ENCODE data around the gene CRABP2. TPM values are rescaled to one million over a fixed set of nuclear protein-coding genes. Genes with fewer than 3 reads are reported as not detected.

The CRABP2 gene
- polyA plus RNA-seq, 2 of the 4 experiments (the other 2 are of a cell fraction), result 1.7 to 15.6 TPM

DNA sequence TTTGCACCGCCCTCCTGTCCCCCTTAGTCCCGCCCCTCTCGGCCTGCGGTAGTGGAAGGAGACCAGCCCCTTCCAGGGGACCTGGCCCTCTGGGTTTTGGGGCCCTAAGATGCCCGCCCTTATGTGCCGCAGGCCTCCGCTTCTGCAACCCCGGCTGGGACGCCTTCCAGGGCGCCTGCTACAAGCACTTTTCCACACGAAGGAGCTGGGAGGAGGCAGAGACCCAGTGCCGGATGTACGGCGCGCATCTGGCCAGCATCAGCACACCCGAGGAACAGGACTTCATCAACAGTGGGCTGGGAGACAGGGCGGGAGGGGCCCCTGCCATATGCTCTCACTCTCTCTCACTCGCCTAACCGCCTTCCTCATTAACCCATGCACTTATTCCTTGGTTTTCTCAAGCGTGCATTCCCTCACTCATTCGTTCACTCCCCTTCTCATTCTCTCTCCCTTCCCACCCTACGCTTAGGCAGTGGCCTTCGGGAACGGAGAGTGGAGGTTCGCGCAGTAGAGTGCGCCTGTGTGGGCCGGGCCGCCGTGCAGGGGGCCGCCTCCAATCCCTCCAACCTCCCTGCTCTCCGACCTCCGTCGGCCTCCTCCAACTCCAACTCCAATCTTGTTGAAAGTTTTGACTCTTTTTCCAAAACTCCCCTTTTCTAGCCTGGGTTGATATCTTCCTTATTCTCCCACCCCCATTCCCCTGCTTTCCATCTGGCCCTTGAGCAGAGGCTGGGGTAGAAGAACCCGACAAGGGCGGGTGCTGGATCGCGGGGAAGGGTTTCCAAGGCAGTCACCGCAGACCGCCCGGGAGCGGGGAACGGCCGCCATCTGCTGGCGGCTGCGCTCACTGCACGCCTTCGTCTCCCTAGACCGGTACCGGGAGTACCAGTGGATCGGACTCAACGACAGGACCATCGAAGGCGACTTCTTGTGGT is 48.3 kb downstream of the CRABP2 start:
- H3K9me3 ChIP-seq, result no peaks in the 10 kb centered on the region
- peak overlapping the region; percentile 55 for H3K4me2 ChIP-seq
- H3K27ac ChIP-seq, result peak overlapping the region in 1 of 2 experiments; percentile 62; a peak in 2 of 6 replicates
- DNase-seq (ENCODE audit: low read depth in 1 of 2, low spot score in 1 of 2), result peak; percentile 44 to 80
- POLR2A ChIA-PET, result no interaction called here
- CTCF ChIA-PET, result interaction anchor here (0.6 to 15.2 kb wide), 29 partner anchors 8 to 370 kb away, joined by 3 to 402 read pairs (median 4); partner anchors contain the start of genes BCAN, HAPLN2 and NES
- ATAC-seq, result peak; percentile 14 to 49; a peak in 3 of 6 replicates
- no peak overlapping the region for H3K4me3 ChIP-seq
- 51% methylated on average over 52 of the region's 54 CpGs for WGBS (ENCODE audit: missing lambda C conversion rate)
- FAIRE-seq, result no peak
- TF ChIP-seq HDAC2 (IDR thresholded peaks at IDR 0.05), result no peak
- TF ChIP-seq MAZ (IDR thresholded peaks at IDR 0.05; ENCODE audit: borderline replicate concordance, low read depth, low read length), result no peak
- TF ChIP-seq, protein P1, sequence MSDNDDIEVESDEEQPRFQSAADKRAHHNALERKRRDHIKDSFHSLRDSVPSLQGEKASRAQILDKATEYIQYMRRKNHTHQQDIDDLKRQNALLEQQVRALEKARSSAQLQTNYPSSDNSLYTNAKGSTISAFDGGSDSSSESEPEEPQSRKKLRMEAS (IDR thresholded peaks at IDR 0.05), result 0 out of 2 replicates have a peak, but pooled peaks have one; percentile 30
- TF ChIP-seq, protein P2, sequence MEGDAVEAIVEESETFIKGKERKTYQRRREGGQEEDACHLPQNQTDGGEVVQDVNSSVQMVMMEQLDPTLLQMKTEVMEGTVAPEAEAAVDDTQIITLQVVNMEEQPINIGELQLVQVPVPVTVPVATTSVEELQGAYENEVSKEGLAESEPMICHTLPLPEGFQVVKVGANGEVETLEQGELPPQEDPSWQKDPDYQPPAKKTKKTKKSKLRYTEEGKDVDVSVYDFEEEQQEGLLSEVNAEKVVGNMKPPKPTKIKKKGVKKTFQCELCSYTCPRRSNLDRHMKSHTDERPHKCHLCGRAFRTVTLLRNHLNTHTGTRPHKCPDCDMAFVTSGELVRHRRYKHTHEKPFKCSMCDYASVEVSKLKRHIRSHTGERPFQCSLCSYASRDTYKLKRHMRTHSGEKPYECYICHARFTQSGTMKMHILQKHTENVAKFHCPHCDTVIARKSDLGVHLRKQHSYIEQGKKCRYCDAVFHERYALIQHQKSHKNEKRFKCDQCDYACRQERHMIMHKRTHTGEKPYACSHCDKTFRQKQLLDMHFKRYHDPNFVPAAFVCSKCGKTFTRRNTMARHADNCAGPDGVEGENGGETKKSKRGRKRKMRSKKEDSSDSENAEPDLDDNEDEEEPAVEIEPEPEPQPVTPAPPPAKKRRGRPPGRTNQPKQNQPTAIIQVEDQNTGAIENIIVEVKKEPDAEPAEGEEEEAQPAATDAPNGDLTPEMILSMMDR (IDR thresholded peaks at IDR 0.05), result peak; percentile 80
- TF ChIP-seq SMC3 (IDR thresholded peaks at IDR 0.05), result peak; percentile 68
- peak; percentile 68; the same call in 1 of the 2 replicates for TF ChIP-seq KDM5A (IDR thresholded peaks at IDR 0.05)
- TF ChIP-seq NFE2L2 (conservative IDR thresholded peaks at IDR 0.05; ENCODE audit: low read length), result no peak
- TF ChIP-seq RARB (CRISPR knock-in tag; IDR thresholded peaks at IDR 0.05), result no peak
- TF ChIP-seq, protein P3, sequence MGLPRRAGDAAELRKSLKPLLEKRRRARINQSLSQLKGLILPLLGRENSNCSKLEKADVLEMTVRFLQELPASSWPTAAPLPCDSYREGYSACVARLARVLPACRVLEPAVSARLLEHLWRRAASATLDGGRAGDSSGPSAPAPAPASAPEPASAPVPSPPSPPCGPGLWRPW (IDR thresholded peaks at IDR 0.05), result no peak
- TF ChIP-seq RAD21 (conservative IDR thresholded peaks at IDR 0.05 in 1 of 2, IDR thresholded peaks at IDR 0.05 in 1 of 2), result peak; percentile 71 to 76
- no peak for TF ChIP-seq GATA3 (IDR thresholded peaks at IDR 0.05; ENCODE audit: borderline replicate concordance)
- peaks cover 35% of the 10 kb centered on the region for H3K4me1 ChIP-seq

DNA sequence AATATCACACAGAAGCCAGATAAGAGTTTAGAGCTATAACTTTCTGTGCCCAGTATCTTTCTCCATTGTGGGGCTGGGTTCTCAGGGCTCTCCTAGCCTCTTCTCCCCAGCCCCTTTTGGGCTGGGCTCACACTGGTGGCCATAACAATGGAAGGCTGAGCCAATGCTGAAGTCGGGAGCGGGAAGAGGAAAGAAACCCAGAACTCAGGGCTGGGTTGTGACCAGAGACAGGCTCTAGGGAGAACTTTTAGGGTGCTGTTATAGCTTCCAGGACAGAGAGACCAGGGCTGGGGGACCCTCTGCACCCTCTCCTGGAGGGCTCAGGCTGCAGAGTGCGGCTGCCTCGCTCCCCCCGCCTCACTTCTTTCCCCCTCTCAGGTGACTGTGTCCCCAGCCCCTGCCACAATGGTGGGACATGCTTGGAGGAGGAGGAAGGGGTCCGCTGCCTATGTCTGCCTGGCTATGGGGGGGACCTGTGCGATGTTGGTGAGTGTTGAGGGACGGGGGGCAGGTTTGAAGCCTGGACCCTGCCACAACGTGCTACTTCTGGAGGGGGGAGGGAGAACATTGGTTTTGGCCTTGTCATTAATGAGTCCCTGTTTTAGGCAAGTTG is 49.4 kb downstream of the CRABP2 start:
- POLR2A ChIA-PET, result no interaction called here

DNA sequence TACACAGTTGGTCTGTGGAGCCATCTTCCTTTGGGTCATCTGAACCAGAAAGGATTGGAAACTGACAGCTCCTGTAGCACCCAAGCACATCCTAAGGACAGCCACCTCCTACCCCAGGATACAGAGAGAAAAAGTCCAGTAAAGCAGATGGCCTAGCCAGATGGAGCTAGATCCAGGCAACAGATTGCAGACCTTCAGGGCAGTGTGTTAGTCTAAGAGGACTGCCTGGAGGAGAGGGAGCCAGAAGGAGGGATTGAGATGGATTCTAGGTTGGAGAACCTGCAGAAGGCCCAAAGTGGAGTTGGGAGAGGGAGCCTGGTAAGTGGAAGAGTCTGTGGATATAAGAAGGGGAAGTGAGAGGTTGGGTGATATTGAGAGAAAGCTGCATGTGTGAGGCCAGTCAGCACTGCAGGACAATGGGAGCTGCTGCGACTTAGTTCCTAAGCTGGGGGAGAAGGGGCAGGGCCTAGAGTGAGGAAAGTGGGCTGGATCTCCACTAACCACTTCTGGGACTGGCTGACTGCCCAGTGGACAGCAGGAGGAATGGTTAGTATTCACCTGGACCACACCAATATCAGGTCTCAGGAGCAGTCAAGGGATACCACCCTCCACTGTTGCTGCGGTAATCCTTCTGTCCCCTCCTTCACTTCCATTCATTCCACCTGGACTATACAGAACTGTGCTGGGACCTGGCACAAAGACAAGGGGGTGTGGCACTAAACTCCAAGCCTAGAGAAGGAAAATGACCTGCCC is 50.1 kb downstream of the CRABP2 start:
- ATAC-seq, result no peak
- CTCF ChIA-PET, result interaction anchor here (0.6 to 15.2 kb wide), 10 partner anchors 11 to 271 kb away, joined by 3 to 402 read pairs (median 6); partner anchors contain the start of genes HAPLN2 and NES
- WGBS (ENCODE audit: missing lambda C conversion rate), result 92% methylated on average over 2 of the region's 2 CpGs

More for the DNA sequence above, 49.4 kb downstream of the CRABP2 start:
- DNase-seq (ENCODE audit: low read depth in 1 of 2, low spot score in 1 of 2), result no peak
- no peak for TF ChIP-seq ZNF302 (CRISPR knock-in tag; IDR thresholded peaks at IDR 0.05)
- TF ChIP-seq ZSCAN20 (CRISPR knock-in tag; IDR thresholded peaks at IDR 0.05), result no peak
- ATAC-seq, result no peak
- no peak for FAIRE-seq
- Histone ChIP-seq H3K4me3 (no peak overlapping the region), H3K4me1 (peaks cover 28% of the 10 kb centered on the region), H3K9me3 (no peaks in the 10 kb centered on the region), H3K27ac (no peak overlapping the region), H3K4me2 (no peak overlapping the region)
- 90% methylated on average over 6 of the region's 9 CpGs for WGBS (ENCODE audit: missing lambda C conversion rate)
- CTCF ChIA-PET, result interaction anchor here (0.7 to 15.2 kb wide), 11 partner anchors 11 to 272 kb away, joined by 3 to 402 read pairs (median 5); partner anchors contain the start of genes HAPLN2 and NES

More for the DNA sequence above, 50.1 kb downstream of the CRABP2 start:
- H3K9me3 ChIP-seq, result no peaks in the 10 kb centered on the region
- no peak overlapping the region for H3K4me3 ChIP-seq
- TF ChIP-seq RNF2 (IDR thresholded peaks at IDR 0.05; ENCODE audit: borderline replicate concordance, low read depth) (no peak), GATA3 (IDR thresholded peaks at IDR 0.05; ENCODE audit: borderline replicate concordance) (no peak)
- TF ChIP-seq, protein P4, sequence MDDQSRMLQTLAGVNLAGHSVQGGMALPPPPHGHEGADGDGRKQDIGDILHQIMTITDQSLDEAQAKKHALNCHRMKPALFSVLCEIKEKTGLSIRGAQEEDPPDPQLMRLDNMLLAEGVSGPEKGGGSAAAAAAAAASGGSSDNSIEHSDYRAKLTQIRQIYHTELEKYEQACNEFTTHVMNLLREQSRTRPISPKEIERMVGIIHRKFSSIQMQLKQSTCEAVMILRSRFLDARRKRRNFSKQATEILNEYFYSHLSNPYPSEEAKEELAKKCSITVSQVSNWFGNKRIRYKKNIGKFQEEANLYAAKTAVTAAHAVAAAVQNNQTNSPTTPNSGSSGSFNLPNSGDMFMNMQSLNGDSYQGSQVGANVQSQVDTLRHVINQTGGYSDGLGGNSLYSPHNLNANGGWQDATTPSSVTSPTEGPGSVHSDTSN (IDR thresholded peaks at IDR 0.05), result no peak
- TF ChIP-seq, protein P5, sequence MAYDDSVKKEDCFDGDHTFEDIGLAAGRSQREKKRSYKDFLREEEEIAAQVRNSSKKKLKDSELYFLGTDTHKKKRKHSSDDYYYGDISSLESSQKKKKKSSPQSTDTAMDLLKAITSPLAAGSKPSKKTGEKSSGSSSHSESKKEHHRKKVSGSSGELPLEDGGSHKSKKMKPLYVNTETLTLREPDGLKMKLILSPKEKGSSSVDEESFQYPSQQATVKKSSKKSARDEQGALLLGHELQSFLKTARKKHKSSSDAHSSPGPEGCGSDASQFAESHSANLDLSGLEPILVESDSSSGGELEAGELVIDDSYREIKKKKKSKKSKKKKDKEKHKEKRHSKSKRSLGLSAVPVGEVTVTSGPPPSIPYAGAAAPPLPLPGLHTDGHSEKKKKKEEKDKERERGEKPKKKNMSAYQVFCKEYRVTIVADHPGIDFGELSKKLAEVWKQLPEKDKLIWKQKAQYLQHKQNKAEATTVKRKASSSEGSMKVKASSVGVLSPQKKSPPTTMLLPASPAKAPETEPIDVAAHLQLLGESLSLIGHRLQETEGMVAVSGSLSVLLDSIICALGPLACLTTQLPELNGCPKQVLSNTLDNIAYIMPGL (CRISPR knock-in tag; IDR thresholded peaks at IDR 0.05; ENCODE audit: borderline replicate concordance), result no peak
- DNase-seq (ENCODE audit: low read depth in 1 of 2, low spot score in 1 of 2) (no peak), FAIRE-seq (no peak)
- H3K4me1 ChIP-seq, result peaks cover 26% of the 10 kb centered on the region
- no peak overlapping the region for H3K27ac ChIP-seq
- POLR2A ChIA-PET, result no interaction called here
- H3K4me2 ChIP-seq, result no peak overlapping the region
